NCI-H1417 treated with DMSO at 0.1 percent for 48 hours (cell line): ENCODE measurements around the gene PGRMC1.
"Not testable (repeated sequence)": the region's sequence is repeated elsewhere in the genome, so short reads cannot be mapped to it uniquely, and the experiment has no call there.

Source experiments
- DNase-seq: peaks from one replicate; lab custom pipeline; 2025; lab: John Stamatoyannopoulos, UW

The PGRMC1 gene

DNA sequence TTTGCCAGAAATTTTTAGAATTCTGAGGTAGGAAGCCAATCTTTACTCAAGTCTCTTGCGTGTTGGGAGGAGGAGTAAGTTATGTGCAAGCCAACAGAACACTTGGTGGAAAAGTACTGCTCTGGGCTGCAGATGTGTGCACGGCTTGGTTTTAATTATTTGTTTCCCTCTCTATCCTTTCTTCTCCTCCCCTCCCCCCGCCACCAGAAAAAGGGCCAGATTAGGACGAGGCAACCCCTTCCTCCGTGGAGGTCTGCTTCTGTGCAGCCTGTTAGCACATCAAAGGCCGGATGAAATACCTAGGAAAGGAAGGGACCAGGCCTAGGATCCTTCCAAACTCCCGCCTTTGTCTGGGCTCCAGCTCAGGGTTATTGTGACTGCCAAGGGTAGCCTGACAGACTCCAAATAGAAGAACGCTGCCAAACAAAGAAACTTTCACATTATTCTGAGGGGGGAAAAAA, 1.0 kb upstream of the PGRMC1 start:
- DNase-seq = no peak

DNA sequence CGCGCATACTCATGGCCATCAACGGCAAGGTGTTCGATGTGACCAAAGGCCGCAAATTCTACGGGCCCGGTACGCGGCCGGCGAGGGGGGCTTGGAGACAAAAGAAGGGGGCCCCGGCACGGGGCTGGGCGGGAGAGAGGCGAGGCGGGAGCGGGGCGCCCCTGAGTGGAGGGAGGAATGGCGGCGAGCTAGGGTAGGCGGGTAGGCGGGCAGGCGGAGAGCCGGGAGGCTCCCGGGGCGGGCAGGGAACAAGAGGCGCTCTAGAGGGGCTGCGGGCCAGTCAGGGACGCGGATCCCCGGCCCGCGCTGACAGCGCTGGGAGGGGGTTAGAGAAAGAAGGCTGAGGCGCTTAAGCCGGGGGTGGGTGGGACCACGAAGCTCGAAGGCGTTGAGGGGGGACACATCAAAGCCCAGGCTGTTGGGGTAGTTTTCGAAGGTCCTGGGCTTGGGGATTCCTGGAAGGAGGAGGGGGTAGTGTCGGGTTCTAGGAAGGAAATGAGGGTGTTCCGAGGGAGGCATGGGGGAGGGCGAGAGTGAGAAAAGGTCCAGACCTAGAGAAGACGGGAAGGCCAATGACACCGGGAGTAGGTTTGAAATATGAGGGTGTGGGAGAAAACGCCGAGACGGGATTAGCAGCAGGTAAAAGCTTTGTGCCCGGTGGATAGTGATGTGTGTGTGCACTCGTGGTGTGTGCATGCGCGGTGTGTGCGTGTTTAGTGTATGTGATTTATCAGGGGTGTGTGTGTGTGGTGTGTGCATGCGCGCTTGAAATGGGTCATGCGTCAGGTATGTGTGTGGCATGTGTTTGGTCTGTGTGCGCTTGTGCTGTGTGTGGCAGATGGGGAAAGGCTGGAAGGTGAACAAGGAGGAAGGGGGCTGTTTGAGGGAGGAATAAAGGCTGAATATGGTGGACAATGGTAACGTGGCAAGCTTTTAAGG, 807 bp downstream of the PGRMC1 start:
- DNase-seq = no peak

DNA sequence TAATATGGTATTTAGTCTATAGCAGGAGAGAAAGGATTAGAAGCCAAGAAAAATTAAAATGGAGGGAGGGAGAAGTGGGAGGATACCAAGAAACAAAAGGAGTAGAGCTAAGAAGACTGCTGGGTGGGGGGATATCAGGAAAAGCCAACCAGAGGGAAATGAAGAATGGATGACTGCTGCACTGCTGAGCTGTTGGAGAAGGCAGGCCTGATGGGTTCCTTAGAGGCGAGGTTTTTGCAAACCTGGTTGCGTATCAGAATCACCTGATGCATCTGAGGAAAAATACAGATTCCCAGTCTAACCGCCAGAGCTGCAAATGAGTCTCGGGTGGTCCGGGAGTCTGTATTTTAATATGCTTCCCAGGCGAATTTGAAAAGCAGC, 1.5 kb downstream of the PGRMC1 start:
- no peak for DNase-seq

DNA sequence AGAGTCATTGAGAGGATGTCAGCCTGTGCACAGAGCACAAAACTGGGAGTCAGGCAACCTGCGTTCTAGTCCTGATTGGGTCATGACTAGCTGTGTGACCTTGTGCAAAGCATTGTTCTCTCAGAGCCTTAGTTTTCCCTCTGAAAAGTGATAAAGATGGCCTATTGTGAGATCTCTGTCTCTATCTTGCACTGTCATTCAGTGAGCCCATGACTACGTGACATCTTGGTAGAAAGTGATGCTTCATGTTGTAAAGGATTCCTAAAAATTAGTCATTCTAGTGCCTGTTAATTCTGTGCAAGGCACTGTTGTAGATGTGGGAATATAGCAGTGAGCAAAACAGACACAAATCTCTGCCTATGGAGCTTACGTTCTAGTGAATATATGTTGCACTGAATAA, 2.5 kb downstream of the PGRMC1 start:
- no peak for DNase-seq

DNA sequence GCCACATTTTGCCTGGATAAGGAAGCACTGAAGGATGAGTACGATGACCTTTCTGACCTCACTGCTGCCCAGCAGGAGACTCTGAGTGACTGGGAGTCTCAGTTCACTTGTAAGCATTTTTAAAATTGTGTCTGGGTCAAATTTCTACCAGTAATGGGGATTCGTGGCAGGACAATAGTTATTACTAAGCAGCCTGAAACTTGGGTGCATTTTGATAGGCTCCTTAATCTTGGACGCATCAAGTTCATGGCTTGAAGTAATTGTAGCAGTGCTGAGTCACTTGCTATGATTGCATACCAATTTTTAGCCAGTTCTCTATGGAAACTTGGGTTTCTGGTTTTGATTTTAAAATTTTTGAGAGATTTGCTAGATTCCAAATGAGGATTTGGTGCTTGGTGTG, 4.3 kb downstream of the PGRMC1 start:
- no peak for DNase-seq

DNA sequence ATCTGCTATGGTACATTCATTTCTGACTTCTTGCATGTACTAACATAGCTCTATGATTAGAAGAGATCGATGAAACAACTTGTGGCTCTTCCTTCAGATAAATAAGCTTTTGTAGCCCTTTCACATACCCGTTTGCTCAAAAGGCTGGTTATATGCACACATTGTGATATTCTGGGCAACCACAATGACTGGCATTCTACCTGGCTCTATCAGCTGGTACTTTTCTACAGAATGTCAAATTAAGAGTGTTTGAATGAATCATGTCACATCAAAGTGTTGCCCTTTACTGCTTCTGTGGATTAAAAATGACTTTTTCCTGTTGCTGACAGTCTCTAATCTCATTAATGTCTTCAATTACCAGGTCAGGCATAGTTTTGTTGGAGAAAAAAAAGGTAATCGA, 11.6 kb downstream of the PGRMC1 start:
- no peak for DNase-seq

DNA sequence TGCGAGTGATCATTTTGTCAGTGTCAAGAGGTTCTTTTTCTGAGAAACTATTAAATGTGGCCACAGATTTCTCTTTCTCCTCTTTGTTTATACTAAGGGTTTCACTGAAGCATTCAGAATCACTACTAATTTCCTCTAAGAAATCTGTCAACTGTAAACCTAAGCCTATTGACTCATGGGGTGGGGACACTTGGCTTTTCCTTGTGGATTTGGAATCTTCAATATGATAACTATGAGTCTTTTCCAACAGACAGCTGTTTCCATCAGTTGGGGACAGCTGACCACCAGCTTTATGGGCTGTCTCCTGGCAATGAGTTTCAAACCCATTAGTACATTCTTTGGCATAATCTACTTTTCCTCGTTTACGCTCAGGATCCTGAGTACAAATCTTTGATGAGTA, 13.8 kb downstream of the PGRMC1 start:
- DNase-seq = no peak

DNA sequence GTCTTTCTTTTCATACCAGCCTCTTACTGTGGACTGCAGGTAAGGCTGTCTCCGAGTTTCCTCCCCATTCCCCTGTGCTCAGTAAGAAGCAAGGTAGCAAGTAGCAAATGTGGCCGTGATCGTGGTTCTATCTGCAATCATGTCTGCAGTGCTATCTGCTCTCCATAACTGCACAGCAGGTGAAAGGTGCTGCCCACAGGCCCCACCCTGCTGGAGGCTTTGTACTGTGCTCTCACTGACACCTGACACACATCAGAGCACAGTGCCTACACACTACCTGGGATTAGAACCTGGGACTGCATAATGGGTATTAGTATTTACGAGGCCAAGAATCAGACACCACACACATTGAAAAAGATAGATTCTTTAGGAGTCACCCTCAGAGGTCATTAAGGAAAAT, 15.3 kb downstream of the PGRMC1 start:
- no peak for DNase-seq

DNA sequence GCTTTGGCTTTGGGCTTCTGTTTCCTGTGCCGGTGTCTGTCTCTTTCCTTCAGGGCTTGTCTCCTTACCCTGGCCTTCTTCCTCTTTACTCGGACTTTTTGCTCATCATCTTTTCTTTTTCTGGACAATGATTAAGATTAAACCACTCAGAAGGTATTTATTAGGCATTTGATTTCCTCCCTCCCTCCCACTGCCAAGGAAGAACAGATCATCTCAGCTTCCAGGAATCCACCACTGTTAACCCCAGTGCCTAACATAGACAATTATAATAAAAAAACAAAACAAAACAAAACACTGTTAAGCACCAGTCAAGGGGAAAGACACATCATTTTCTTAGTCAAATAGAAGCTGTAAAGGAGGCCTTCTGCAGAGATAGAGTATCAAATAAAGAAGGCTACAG, 16.6 kb downstream of the PGRMC1 start:
- DNase-seq = no peak

DNA sequence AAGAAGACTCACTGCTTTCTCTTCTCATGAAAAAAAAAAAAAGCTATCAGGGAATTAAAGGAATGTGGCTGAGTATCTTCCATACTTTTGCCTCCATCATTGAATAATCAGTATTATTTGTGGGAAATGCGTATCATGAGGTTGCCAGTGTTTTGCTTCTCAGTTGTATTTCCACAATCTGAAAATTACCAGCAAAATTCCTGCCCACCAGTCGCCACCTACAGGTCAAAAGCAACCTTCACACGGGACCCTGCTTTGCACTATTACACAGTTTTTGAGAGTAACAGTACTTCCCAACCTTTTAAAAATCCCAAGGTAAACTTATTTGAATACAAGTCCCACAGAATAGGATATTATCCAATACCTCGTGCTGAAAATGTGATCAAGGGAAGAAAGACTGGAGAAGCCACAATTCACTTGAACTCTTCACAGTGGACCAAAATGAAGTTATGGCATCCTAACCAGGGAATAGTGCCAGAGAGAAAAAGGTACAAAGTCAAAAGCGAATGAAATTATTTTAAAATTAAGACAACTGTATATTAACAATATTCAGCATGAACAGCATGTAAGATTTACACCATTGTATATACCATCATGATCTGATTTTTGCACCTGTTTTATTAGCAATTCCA, 30.4 kb downstream of the PGRMC1 start:
- DNase-seq = no peak

DNA sequence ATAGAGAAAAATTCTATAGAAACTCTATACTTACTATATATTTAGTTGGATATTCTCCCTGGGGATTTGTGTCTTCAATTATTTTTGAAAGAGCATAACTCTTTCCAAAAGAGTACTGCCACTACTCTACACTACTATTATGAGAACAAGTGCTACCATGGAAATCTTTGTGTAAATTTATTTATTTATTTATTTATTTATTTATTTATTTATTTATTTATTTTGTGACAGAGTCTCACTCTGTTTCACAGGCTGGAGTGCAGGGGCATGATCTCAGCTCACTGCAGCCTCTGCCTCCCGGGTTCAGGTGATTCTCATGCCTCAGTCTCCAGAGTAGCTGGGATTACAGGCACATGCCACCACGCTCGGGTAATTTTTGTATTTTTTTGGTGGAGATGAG, 31.0 kb downstream of the PGRMC1 start:
- DNase-seq = not testable (repeated sequence)

DNA sequence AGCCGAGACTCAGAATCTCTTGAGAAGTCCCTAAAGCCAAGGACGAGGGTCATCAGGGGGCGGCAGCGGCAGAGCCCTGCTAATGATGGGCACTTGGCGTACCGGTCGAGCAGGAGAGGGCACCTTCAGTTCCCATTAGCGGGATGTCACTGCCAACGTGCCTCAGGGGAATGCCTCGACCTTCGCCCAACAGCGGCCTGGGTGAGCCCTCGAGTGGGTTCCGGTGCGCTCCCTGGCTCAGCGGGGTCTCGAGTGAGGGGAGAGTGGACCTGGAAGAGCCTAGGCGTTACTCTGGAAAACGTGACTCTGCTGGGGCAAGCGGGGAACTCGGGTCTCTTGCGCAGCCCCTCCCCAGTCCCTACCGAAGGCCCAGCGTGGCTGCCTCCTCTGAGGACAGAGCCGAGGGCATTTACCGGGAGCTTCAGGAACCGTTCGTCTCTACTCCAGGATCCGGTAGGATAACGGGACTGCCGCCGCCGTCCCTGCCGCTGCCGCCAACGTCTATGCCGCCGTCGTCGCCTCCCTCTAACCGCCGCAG, 36.9 kb downstream of the PGRMC1 start:
- no peak for DNase-seq

DNA sequence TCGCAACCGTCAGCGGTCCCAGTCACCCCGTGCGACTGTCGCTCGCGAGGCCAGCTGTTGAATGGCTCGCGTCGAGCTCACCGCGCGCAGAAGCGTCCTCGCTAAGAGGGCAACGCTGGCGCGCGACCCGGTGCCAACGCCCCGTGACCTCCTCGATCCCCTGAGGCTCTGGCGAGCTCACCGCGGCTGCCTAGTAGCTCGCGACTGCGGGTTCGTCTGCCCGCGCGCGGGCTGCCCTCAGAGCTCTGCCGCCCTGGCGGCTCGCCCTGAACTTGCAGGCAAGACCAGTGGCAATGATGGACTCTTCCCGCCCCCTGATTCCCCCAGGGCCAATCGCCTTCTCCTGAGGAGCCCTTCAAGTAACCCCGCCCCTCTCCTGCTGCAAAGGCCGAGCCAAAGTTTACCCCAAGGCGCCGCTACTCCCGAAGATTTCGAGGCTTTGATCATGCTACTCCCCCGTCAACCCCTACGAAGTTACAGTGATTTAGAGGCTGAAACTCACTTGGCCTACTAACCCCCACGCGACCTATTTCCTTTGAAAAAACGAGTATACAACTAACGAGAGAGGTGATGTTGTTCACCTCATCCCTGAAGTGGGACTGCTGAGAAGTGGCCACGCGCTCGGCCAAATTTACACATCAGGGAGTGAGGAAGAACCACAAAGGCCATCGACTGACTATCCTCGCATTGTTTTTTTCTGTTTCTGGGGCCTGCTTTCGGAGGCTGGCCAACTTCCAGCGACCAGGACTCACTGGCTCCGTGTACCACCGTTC, 37.5 kb downstream of the PGRMC1 start:
- DNase-seq = no peak

DNA sequence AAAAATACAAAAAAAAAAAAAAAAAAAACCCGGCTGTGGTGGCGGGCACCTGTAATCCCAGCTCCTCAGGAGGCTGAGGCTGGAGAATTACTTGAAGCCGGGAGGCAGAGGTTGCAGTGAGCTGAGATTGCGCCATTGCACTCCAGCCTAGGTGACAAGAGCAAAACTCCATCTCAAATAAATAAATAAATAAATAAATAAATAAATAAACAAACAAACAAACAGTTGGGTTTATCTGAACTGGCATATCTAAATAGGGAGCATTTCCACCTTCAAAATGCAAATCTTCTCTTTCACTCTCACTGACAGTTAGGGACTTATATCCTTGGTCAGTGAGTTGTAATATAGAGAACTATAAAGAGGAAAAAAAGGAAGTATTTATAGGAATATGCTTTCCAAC, 46.3 kb downstream of the PGRMC1 start:
- DNase-seq = not testable (repeated sequence)

DNA sequence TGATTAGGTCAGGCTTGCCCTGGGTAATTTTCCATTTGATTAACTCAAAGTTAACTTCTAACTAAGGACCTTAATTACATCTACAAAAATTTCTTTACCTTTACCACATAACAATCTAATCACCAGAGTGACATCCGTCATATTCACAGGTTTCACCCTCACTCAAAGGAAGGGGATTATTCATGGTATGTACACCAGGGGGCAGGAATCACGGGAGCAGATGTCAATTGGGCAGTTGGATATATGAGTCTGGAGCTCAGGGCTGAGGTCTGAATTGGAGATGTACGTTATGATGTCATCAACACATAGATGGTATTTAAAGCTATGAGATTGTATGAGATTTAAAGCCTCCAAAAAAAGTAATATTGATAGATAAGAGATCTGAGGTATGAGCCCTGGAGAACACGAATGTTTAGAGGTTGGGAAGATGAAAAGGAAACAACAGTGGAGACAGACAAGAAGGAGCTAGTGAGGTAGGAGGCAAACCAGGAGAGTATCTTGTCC, 52.9 kb downstream of the PGRMC1 start:
- DNase-seq = no peak

DNA sequence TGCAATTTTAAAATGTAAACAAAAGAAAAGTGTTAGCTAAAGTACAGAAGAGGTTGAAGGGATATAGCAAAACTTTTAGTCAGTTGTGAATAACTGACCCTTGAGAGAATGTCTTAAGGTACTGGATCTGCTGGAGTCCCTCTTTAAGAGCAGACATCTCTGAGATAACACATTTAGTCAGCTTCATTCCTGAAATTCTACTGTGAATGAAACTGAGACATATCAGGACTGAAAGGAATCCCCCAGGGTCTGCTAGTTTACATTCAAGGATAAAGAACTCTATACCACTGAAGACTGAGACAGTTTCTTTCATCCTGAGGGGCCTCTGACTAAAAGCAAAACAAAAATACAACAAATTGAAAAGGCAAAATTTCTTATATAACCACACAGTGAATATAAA, 54.4 kb downstream of the PGRMC1 start:
- no peak for DNase-seq

DNA sequence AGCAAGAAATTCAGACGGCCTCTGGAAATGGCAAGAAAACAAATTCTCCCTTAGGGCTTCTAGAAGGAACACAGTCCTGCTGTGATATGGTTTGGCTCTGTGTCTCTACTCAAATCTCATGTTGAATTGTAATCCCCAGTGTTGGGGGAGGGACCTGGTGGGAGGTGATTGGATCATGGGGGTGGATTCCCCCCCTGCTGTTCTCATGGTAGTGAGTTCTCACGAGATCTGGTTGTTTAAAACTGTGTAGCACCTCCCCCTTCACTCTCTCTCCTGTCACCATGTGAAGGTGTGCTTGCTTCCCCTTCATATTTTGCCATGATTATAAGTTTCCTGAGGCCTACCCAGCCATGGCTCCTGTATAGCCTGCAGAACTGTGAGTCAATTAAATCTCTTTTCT, 55.2 kb downstream of the PGRMC1 start:
- not testable (repeated sequence) for DNase-seq

DNA sequence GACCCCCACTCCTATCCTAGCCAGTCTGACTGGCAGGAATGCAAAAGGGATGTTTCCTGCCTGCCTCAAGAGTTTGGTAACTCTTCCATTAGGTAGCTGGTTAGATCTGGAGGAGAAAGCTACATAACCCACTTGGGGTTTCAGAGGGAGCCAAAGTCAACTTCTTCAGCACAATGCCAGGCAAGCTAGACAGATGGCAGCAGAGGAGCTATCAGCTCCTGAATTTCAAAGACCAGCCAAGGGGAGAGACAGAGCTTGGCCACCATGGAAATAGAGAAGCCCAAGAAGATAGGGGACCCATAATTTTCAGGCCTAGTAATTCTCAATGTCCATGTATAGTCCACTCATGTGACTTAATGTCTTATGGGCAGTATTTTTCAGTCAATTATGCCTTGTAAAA, 56.4 kb downstream of the PGRMC1 start:
- no peak for DNase-seq
